Activated T-cell treated with anti-CD3 and anti-CD28 coated beads for 4 hours (primary cell): Measurements from ENCODE around the gene ALKBH4.
"Not testable (repeated sequence)": the region's sequence is repeated elsewhere in the genome, so short reads cannot be mapped to it uniquely, and the experiment has no call there.

ENCODE experiments used
- DNase-seq: peaks from one replicate; pipeline ENCODE4 v3.0.0-alpha.2; 2020

The ALKBH4 gene

DNA sequence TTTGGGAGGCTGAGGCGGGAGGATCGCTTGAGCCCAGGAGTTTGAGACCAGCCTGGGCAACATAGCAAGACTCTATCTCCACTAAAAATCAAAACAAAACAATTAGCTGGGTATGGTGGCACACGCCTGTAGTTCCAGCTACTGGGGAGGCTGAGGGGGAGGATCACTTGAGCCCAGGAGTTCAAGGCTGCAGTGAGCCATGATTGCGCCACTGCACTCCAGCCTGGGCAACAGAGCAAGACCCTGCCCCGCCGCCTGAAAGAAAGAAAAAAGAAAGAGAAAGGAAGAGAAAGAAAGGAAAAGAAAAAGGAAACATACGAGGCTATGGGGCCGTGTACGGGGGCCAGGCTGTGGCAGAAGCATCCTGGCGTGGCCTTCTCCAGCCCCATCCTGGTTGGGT lies 9.7 kb downstream of the ALKBH4 start:
- DNase-seq: not testable (repeated sequence)

GRCh38 chr7:102454468-102454867 lies 10.2 kb downstream of the ALKBH4 start:
- no peak for DNase-seq

DNA sequence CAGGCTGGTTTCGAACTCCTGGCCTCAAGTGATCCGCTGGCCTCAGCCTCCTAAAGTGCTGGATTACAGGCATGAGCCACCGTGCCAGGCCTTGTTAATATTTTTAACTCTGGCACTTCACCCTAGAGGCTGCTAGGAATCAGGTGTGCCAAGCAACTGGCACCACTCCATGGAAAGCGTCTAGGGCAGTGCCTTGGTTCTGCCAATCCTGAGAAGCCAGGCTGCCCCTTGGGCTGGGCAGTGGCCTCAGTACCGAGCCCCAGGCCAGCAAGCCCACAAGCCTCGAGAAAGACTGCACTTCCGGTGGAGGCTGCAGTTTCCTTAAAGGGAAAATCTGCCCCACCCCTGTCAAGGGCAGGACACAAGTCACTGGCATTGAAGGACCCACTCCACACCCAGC lies 11.3 kb downstream of the ALKBH4 start:
- DNase-seq: no peak

DNA sequence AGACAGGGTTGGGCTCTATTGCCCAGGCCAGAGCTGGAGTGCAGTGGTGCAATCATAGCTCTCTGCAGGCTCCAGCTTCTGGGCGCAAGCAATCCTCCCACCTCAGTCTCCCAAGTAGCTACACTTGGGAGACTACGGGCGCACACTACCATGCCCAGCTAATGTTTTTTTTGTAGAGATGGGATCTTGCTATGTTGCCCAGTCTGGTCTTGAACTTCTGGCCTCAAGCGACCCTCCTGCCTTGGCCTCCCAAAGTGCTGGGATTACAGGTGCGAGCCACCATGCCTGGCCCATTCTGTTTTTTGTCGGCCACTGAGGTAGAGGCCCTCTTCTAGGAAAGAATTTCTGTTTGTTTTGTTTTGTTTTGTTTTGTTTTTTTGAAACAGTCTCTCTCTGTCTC lies 12.2 kb downstream of the ALKBH4 start:
- no peak for DNase-seq

DNA sequence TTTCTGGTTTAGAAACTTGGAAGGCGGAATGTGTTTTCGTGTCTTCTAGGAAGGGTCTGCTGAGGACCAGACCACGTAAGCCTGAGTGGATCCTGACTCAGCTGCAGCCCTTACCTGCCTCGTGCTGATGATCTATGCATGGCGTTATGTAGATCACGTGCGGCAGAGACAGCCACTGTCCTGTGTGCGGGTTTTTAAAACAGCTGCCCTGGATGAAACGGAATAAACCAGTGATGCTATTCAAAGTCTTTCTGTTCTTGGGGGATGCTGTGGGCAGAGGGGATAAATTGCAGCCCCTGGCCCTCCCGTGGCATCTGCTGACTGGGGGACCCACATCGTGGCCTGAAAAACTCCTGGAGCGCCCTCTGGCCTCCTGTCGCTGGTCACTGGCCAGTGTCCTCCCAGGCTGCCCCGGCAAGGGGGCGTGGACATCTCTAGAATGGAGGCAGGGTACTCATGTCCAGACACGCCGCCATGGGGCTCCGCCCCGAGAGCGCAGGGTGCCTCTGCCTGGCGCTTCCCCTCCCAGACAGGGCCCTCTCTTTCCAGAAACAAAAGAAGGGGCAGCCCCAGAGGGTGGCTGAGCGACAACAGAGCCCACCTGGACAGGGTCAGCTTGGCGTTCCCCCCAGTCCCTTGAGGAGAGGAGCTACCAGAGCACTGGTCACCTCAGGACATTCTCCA lies 13.2 kb downstream of the ALKBH4 start:
- no peak for DNase-seq

GRCh38 chr7:102450242-102450641 lies 14.4 kb downstream of the ALKBH4 start:
- DNase-seq: no peak

GRCh38 chr7:102449136-102449535 lies 15.5 kb downstream of the ALKBH4 start:
- no peak for DNase-seq

GRCh38 chr7:102447311-102447710 lies 17.4 kb downstream of the ALKBH4 start:
- DNase-seq: no peak

DNA sequence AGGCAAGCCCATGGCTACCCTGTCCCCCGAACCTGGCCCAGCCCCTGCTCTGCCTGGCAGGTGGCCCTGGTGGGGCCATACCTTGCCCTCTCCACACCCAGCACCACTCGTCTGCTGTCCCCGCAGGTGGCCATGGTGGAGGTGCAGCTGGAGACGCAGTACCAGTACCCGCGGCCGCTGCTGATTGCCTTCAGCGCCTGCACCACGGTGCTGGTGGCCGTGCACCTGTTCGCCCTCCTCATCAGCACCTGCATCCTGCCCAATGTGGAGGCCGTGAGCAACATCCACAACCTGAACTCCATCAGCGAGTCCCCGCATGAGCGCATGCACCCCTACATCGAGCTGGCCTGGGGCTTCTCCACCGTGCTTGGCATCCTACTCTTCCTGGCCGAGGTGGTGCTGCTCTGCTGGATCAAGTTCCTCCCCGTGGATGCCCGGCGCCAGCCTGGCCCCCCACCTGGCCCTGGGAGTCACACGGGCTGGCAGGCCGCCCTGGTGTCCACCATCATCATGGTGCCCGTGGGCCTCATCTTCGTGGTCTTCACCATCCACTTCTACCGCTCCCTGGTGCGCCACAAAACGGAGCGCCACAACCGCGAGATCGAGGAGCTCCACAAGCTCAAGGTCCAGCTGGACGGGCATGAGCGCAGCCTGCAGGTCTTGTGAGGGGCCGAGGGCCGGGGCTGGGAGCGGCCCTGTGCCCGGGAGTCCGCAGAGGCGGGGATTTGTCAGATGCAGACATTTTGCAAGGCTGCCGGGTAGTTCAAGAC lies 18.1 kb downstream of the ALKBH4 start:
- no peak for DNase-seq

GRCh38 chr7:102445674-102446071 lies 19.0 kb downstream of the ALKBH4 start:
- no peak for DNase-seq

- DNase-seq: no peak
Measured at GRCh38 chr7:102444961-102445673, 19.5 kb downstream of the ALKBH4 start.

DNA sequence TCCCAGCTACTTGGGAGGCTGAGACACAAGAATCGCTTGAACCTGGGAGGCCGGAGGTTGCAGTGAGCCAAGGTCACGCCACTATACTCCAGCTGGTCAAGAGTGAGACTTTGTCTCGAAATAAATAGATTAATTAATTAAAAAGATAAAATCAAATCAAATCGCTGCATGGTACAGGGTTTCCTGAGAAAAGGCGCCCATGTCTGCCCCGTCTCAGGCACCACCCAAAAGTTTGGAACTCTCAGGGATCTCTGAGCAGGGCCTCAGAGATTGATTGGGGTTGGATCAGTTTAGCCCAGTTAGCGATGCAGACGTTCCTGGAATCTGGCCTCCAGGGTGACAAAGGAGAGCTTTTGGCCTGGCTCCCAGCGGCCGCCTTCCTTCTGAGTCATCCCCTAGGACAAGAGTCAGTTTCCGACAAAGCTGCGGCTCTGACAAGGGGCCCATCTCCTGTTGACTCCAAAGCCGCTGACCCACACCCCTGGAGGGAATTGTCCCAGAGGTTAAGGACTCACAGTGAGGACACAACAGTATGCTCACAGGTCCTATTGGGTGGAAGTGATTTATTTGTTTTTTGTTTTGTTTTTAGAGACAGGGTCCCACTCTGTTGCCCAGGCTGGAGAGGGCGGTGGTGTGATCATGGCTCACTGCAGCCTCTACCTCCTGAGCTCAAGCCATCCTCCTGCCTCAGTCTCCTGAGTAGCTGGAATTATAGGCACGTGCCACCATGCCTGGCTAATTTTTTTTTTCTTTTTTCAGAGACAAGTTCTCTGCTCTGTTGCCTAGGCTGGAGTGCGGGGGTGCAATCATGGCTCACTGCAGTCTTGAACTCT lies 24.5 kb downstream of the ALKBH4 start:
- DNase-seq: no peak

DNA sequence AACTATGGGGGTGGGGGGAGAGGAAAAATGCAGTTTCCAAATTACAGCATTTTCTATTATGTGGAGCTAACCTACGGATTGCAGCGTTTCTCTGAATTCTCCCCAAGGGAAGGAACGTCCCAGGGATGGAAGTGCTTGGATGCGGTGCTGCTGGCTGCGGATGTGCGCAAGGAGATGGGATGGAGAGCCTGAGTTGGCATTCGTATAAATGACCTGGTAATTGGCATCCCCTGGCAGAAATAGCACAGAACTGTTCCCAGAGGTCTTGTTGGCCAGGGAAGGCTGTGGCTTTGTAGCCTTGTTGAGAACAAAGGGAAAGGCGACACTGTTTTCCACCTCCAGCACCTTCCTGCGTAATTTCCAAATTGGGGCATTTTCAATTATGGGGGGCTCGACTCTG lies 28.5 kb downstream of the ALKBH4 start:
- no peak for DNase-seq

- no peak for DNase-seq
Measured at GRCh38 chr7:102434039-102434486, 30.6 kb downstream of the ALKBH4 start.

DNA sequence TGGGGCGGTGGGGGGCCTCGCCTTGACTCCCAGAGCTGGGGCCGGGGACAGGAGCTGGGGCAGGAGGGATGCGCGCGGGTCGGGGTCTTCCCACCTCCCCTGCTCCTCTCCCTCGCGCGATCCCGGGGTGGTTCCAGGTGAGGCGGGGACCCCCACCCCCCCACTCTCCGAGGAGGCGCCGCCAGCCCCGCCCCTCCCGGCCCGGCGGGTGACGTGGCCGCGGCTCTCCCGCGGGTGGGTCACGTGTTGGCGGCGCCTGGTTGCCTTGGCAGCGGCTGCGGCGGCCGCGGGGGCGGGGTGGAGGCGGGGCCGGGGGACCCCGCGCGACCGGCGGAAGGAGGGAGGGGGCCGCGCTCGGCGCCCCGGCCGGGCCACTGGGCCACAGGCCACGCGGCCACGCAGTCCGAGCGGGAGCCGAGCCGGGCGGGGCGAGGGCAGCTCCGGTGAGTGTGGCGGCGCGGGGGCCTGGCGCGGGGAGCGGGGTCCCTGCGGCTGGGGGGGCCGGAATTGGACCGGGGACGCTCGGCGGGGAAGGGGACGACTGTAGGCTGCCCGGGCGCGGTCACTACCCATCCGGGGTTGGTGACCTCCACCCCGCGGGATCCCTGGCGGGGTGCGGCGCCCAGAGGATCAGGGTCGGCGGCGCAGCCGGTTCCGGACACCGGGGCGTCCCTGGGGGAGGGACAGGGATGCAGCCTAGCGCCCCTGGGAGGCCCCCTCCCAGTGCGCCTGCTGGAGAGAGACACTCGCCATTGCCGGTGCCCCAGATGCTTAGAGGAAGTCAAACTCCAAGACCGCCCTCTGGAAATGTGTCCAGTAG lies 31.2 kb downstream of the ALKBH4 start, which contains the start of gene ORAI2:
TSS of gene ORAI2 (plus strand) at position 357 of the 820 bp plus-strand sequence. CDS start 5,382 bp downstream, outside the sequence.
- DNase-seq: peak; percentile 88

GRCh38 chr7:102432442-102433218 lies 32.0 kb downstream of the ALKBH4 start:
- DNase-seq: no peak

- DNase-seq: peak; percentile 35
Measured at GRCh38 chr7:102431617-102432298, 32.9 kb downstream of the ALKBH4 start.

- DNase-seq: no peak
Measured at GRCh38 chr7:102429141-102429899, 35.3 kb downstream of the ALKBH4 start.

DNA sequence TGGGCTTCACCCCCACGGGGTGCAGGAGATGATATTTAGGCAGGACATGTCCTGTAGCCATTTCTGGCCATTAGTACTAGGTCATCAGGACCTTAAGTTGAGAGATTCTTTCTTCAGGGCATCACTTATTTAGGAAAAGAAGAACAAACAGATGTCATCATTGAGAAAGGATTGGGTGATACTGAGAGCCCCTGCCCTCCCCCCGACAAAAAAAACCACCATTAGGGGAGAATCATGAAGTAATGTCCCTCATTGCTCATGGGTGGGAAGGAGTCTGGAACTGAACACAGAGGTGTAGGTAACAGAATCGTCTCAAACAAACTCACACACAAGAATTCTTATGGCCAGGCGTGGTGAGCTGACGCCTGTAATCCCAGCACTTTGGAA lies 37.7 kb downstream of the ALKBH4 start:
- no peak for DNase-seq
